NCI-H146 treated with DMSO at 0.1 percent for 48 hours (cell line): ENCODE results near the gene ATP8B3.

Experiments used
- DNase-seq: peaks from one replicate; lab custom pipeline; 2025; ENCODE audit not compliant: unreplicated experiment; lab: John Stamatoyannopoulos, UW

Gene ATP8B3

GRCh38 chr19:1747285-1748114 is 64.6 kb downstream of the ATP8B3 start:
- no peak for DNase-seq

DNA sequence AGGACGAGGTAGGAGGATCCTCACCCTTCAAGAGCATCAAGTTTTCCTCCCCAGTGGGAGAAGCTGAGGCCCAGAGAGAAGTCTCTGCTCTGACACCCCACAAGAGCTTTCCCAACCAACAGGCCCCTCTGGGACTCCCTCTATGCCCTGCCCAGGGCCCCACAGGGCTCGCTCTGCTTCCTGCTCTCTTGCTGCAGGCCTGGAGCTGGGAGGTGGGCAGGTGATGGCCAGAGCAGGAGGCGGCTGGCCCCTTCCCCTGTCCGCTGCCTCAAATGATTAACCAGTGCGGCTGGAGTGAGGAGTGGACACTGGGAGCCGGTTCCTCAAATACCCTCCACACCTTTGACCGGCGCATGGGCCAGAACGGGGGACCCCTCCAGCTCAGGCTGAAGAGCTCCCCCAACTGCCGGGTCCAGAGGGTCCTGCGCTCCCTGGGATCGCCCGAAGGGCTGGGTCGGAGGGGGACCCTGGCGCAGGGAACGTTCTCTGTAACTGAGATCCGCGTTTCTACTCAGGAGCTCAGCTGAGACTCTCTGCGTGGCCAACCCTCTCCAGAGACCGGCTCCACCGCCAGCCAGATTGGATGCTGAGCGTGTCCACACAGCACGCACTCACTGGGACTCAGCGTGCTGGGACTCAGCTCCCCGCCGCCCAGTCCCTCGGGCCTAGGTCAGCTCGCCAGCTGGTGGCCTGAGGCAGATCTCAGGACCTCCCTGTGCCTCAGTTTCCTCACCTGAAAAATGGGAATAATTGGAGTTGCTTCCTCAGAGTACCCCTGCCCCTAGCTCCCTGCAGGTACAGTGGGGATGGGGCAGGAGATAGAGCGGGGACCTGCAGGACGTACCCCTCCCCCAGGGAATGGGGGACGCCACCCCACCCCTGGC is 65.4 kb downstream of the ATP8B3 start:
- DNase-seq: no peak

DNA sequence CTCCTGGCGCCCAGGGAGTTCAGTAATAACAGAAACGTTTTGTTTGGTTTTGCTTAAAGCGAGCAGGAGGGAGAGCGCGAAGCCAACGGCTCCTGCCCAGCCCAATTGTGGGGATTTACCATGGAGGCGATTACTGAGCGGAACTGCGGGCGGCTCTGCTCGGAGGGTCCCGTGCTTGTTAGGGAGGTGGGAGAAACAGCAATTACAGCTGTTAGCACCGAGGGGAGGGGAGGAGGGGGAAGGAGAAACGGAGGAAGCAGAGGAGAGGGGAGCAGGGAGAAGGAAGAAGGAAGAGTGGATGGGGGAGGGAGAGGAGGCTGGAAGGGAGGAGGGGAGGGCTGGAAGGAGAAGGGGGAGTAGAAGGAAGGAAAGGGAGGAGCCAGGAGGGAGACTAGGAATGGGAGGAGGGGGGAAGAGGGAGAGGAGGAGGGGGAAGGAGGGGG is 66.5 kb downstream of the ATP8B3 start:
- DNase-seq: no peak

DNA sequence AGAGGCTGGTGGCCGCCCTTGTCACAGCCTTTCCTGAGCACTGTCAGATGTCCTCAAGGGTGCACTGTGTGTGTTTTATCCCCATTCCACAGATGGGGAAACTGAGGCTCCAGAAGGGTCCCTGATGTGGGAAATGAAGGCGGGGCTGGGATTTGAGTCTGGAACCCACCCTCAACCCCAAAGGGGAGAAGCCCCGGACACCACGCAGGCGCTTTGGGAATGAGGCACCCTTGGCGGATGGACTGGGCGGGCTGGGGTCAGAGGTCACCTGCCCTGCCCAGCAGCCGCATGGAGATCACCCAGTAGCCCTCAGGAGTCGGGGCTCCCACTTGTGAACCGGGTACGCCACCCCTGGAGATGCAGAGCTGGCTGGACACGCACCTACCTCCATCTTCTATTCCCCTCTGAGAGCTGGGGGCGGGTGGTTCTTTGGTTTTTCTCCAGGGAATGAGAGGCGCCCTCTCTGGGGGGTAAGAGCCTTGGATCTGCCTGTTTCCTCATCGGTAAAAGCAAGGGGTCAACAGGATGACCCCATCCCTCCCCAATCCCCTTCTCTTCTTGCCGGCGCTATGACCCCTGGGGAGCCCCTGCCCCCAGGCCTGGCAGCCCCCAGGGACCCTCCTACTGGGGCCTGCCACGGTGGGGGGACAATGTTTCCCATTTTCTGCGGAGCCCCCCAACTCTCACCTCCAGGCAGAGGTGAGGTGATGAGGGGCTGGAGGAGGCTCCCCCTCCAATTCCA is 67.1 kb downstream of the ATP8B3 start:
- no peak for DNase-seq

- no peak for DNase-seq
Measured at GRCh38 chr19:1744133-1744665, 67.9 kb downstream of the ATP8B3 start.

DNA sequence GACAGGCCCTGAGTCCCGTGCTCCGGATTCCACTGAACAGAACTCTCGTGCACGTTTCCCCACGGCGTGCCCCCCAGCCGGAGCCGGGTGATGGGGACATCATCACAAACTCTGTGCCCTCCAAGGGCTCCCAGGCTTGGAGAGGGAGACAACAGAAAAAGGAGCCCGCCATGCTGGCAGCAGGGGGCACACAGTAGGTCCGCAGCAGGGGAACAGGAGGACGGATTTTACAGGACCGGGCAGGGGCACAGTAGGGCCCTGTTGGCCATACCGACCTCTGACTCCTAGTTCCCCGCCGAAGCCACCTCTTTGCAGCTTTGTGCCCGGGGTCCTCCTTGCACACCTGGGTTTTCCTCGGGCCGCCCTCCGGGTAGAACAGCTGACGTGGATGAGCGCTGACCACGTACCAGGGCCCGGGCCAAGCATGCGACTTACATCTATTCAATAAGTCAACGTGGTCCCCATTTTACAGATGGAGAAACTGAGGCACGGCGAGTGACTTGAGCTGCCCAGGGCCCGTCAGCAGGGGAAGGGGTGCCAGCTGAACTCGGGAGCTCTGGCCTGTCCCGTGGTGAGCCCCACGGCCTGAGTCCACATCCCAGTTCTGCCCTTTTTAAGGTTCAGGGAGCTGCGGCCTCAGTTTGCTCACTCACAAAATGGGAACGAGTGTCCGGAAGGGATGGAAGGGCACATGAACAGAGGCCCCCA is 68.9 kb downstream of the ATP8B3 start:
- DNase-seq: no peak

DNA sequence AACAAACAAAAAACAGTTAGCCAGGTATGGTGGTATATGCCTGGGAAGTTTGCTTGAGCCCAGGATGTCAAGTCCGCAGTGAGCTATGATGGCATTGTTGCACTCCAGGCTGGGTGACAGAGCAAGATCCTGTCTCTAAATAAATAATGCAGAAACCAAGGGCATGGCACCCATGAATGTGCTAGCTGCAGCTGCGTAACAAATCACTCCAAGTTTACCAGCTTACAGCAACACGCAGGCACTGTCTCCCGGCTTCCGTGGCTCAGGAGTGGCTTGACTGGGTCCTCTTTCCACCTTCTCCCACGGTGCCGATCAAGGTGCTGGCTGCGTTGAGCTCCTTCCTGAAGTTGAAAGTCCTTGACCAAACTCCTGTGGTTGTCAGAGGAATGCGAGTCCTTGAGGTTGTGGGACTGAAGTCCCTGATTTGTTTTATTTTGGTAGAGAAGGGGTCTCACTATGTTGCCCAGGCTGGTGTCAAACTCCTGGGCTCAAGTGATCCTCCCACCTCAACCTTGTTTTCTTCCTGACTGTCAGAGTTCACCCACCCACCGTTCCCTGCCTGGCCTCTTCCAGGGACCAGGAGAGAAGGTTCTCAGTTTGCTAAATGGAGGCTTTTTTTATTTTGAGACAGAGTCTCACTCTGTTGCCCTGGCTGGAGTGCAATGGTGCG is 72.0 kb downstream of the ATP8B3 start:
- no peak for DNase-seq

GRCh38 chr19:1736927-1737326 is 75.1 kb downstream of the ATP8B3 start:
- DNase-seq: no peak

- no peak for DNase-seq
Measured at GRCh38 chr19:1736280-1736679, 75.8 kb downstream of the ATP8B3 start.

DNA sequence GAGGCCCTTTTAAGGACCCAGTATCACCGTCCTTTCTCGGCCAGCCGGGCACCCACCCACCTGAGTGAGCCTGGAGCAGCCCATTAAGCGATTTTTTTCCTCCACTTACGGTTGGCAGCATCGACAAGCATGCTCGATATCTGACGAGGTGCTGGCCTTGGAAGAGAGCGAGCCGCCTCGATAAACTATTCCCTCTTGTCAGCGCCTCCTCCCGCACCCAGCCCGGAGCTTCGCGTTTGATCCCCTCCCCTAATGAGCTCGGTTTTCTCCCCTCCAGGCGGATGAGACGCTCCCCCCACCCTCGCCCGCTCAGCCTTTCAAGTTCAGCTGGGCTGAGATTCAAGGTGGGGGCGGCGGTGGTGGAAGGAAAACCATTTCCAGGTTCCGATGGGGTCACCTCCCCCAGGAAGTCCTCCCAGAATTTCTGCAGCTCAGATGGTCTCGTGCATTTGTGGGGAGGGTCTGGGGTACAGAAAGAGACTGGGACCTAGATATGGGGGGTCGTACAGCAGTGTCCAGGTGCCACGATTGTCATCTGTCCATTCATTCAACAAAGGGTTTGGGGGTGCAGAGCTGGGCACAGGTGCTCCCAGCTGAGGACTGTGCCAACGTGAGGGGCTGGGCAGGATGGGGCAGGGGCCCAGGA is 77.6 kb downstream of the ATP8B3 start:
- no peak for DNase-seq
